Activated CD4-positive, alpha-beta T cell treated with anti-CD3 and anti-CD28 coated beads, Interleukin-2, amount 50 U/mL, for 1 hour (primary cell): ENCODE measurements around the gene RHBDL3.
"Not testable (repeated sequence)": the region's sequence is repeated elsewhere in the genome, so short reads cannot be mapped to it uniquely, and the experiment has no call there.

Experiments used
- DNase-seq: peaks from one replicate; pipeline ENCODE4 v3.0.0-alpha.2; 2020

The RHBDL3 gene

GRCh38 chr17:32330147-32330546 is 64.5 kb downstream of the RHBDL3 start:
- no peak for DNase-seq

- no peak for DNase-seq
Measured at GRCh38 chr17:32331243-32332040, 65.8 kb downstream of the RHBDL3 start.

- DNase-seq: no peak
Measured at GRCh38 chr17:32333187-32333586, 67.6 kb downstream of the RHBDL3 start.

GRCh38 chr17:32335046-32335445 is 69.4 kb downstream of the RHBDL3 start:
- DNase-seq: no peak

GRCh38 chr17:32335687-32336086 is 70.1 kb downstream of the RHBDL3 start:
- no peak for DNase-seq

GRCh38 chr17:32341141-32341856 is 75.7 kb downstream of the RHBDL3 start:
- DNase-seq: peak; percentile 52

- DNase-seq: peak; percentile 79
Measured at GRCh38 chr17:32341857-32342602, 76.4 kb downstream of the RHBDL3 start, which contains the start of gene C17orf75. C17orf75 (minus strand) TSS chr17:32342173; CDS start chr17:32342139, 34 bp downstream.

GRCh38 chr17:32342603-32343325 is 77.1 kb downstream of the RHBDL3 start:
- DNase-seq: no peak

- no peak for DNase-seq
Measured at GRCh38 chr17:32345951-32346600, 80.4 kb downstream of the RHBDL3 start.

GRCh38 chr17:32348483-32348800 is 82.8 kb downstream of the RHBDL3 start:
- no peak for DNase-seq

- no peak for DNase-seq
Measured at GRCh38 chr17:32349503-32349853, 83.8 kb downstream of the RHBDL3 start.

- DNase-seq: peak; percentile 93
Measured at GRCh38 chr17:32349854-32350665, 84.4 kb downstream of the RHBDL3 start, which contains the start of gene ZNF207. ZNF207 (plus strand) TSS chr17:32350157; CDS start chr17:32350286, 129 bp downstream.

- peak; percentile 27 for DNase-seq
Measured at GRCh38 chr17:32350666-32351418, 85.2 kb downstream of the RHBDL3 start.

- DNase-seq: not testable (repeated sequence)
Measured at GRCh38 chr17:32352734-32353133, 87.1 kb downstream of the RHBDL3 start.

GRCh38 chr17:32355649-32356377 is 90.2 kb downstream of the RHBDL3 start:
- DNase-seq: no peak

GRCh38 chr17:32356378-32356743 is 90.7 kb downstream of the RHBDL3 start:
- DNase-seq: no peak

GRCh38 chr17:32356750-32357149 is 91.1 kb downstream of the RHBDL3 start:
- DNase-seq: no peak

- DNase-seq: no peak
Measured at GRCh38 chr17:32357615-32358014, 92.0 kb downstream of the RHBDL3 start.

GRCh38 chr17:32361270-32361669 is 95.6 kb downstream of the RHBDL3 start:
- DNase-seq: no peak

GRCh38 chr17:32370426-32370825 is 104.8 kb downstream of the RHBDL3 start:
- DNase-seq: no peak
